Activated naive CD4-positive, alpha-beta T cell treated with anti-CD3 and anti-CD28 coated beads, Interleukin-2, amount 50 U/mL, for 24 hours (primary cell): ENCODE results near the gene CDK5.
"Not testable (repeated sequence)": the region's sequence is repeated elsewhere in the genome, so short reads cannot be mapped to it uniquely, and the experiment has no call there.

Source experiments
- H3K27ac Mint-ChIP-seq: one replicate; pipeline ENCODE4 v1.8.0; 2021; ENCODE audit warnings: mild to moderate bottlenecking, mixed read lengths
- H3K27me3 Mint-ChIP-seq: one replicate; pipeline ENCODE4 v1.8.0; 2021; ENCODE audit warnings: mixed read lengths
- H3K36me3 Mint-ChIP-seq: one replicate; pipeline ENCODE4 v1.8.0; 2021; ENCODE audit warnings: mixed read lengths
- H3K4me1 Mint-ChIP-seq: one replicate; pipeline ENCODE4 v1.8.0; 2021; ENCODE audit warnings: mixed read lengths
- H3K4me3 Mint-ChIP-seq: one replicate; pipeline ENCODE4 v1.8.0; 2021; ENCODE audit warnings: mild to moderate bottlenecking, mixed read lengths
- H3K9me3 Mint-ChIP-seq: one replicate; pipeline ENCODE4 v1.8.0; 2021; ENCODE audit warnings: mixed read lengths

Gene CDK5

GRCh38 chr7:151012031-151012692 is 45.5 kb downstream of the CDK5 start:
- Mint-ChIP-seq H3K4me3 (peak overlapping the region; percentile 51), H3K27ac (peak overlapping the region; percentile 66), H3K27me3 (no peaks in the 10 kb centered on the region), H3K4me1 (peaks cover 82% of the 10 kb centered on the region), H3K9me3 (no peaks in the 10 kb centered on the region), H3K36me3 (no peaks in the 10 kb centered on the region)

GRCh38 chr7:151011616-151012015 is 46.1 kb downstream of the CDK5 start:
- H3K27ac Mint-ChIP-seq, result peak overlapping the region; percentile 66
- H3K36me3 Mint-ChIP-seq, H3K9me3 Mint-ChIP-seq, H3K27me3 Mint-ChIP-seq: not testable (repeated sequence)
- H3K4me3 Mint-ChIP-seq, result peak overlapping the region; percentile 8
- H3K4me1 Mint-ChIP-seq, result peaks cover 79% of the 10 kb centered on the region

GRCh38 chr7:151011097-151011409 is 46.6 kb downstream of the CDK5 start:
- H3K36me3 Mint-ChIP-seq, result no peaks in the 10 kb centered on the region
- H3K9me3 Mint-ChIP-seq, result no peaks in the 10 kb centered on the region
- H3K4me3 Mint-ChIP-seq, result peak overlapping the region; percentile 57
- H3K27ac Mint-ChIP-seq, result peak overlapping the region; percentile 79
- H3K27me3 Mint-ChIP-seq, result no peaks in the 10 kb centered on the region
- peaks cover 76% of the 10 kb centered on the region for H3K4me1 Mint-ChIP-seq

- Mint-ChIP-seq H3K4me1 (peaks cover 74% of the 10 kb centered on the region), H3K9me3 (no peaks in the 10 kb centered on the region), H3K27me3 (no peaks in the 10 kb centered on the region), H3K27ac (peak overlapping the region; percentile 79), H3K36me3 (no peaks in the 10 kb centered on the region), H3K4me3 (peak overlapping the region; percentile 57)
These were observed 47.2 kb downstream of the CDK5 start for GRCh38 chr7:151010307-151011096.

- Mint-ChIP-seq H3K4me3 (no peak overlapping the region), H3K27me3 (no peaks in the 10 kb centered on the region), H3K36me3 (no peaks in the 10 kb centered on the region), H3K4me1 (peaks cover 73% of the 10 kb centered on the region), H3K9me3 (no peaks in the 10 kb centered on the region), H3K27ac (no peak overlapping the region)
These were observed 47.7 kb downstream of the CDK5 start for GRCh38 chr7:151010037-151010306.

- Mint-ChIP-seq H3K9me3 (no peaks in the 10 kb centered on the region), H3K27me3 (no peaks in the 10 kb centered on the region), H3K4me3 (peak overlapping the region; percentile 11), H3K36me3 (peaks cover under 1% of the 10 kb centered on the region), H3K4me1 (peaks cover 68% of the 10 kb centered on the region), H3K27ac (peak overlapping the region; percentile 35)
These were observed 48.2 kb downstream of the CDK5 start for GRCh38 chr7:151009327-151010036.

GRCh38 chr7:151008511-151009323 is 49.0 kb downstream of the CDK5 start:
- H3K27me3 Mint-ChIP-seq, result no peaks in the 10 kb centered on the region
- peak overlapping the region; percentile 78 for H3K4me3 Mint-ChIP-seq
- peaks cover 60% of the 10 kb centered on the region for H3K4me1 Mint-ChIP-seq
- H3K36me3 Mint-ChIP-seq, result peaks cover 2% of the 10 kb centered on the region
- H3K27ac Mint-ChIP-seq, result peak overlapping the region; percentile 47
- H3K9me3 Mint-ChIP-seq, result no peaks in the 10 kb centered on the region

GRCh38 chr7:151008143-151008510 is 49.6 kb downstream of the CDK5 start:
- Mint-ChIP-seq H3K27me3 (no peaks in the 10 kb centered on the region), H3K4me1 (peaks cover 59% of the 10 kb centered on the region), H3K27ac (peak overlapping the region; percentile 64), H3K4me3 (peak overlapping the region; percentile 78), H3K36me3 (peaks cover 2% of the 10 kb centered on the region), H3K9me3 (no peaks in the 10 kb centered on the region)

- Mint-ChIP-seq H3K27ac (peak overlapping the region; percentile 4), H3K4me1 (peaks cover 54% of the 10 kb centered on the region), H3K36me3 (peaks cover 2% of the 10 kb centered on the region), H3K9me3 (no peaks in the 10 kb centered on the region), H3K27me3 (no peaks in the 10 kb centered on the region), H3K4me3 (peak overlapping the region; percentile 78)
These were observed 50.2 kb downstream of the CDK5 start for GRCh38 chr7:151007469-151007898.

- no peaks in the 10 kb centered on the region for H3K27me3 Mint-ChIP-seq
- no peak overlapping the region for H3K4me3 Mint-ChIP-seq
These were observed 51.0 kb downstream of the CDK5 start for GRCh38 chr7:151006590-151007300.

GRCh38 chr7:151005566-151005965 is 52.1 kb downstream of the CDK5 start:
- Mint-ChIP-seq H3K27me3 (no peaks in the 10 kb centered on the region), H3K4me3 (no peak overlapping the region), H3K27ac (no peak overlapping the region), H3K36me3 (peaks cover 2% of the 10 kb centered on the region), H3K9me3 (no peaks in the 10 kb centered on the region), H3K4me1 (peaks cover 36% of the 10 kb centered on the region)

More at GRCh38 chr7:151006590-151007300, 51.0 kb downstream of the CDK5 start:
- peaks cover 47% of the 10 kb centered on the region for H3K4me1 Mint-ChIP-seq
- peaks cover 2% of the 10 kb centered on the region for H3K36me3 Mint-ChIP-seq
- no peaks in the 10 kb centered on the region for H3K9me3 Mint-ChIP-seq
- H3K27ac Mint-ChIP-seq, result no peak overlapping the region
